GM18870 (cell line): Measurements from ENCODE around the gene MAP1S.

Experiments
- ATAC-seq: cut with Tn5 transposase; IDR thresholded peaks from one replicate; pipeline ENCODE4 v1.9.1; 2021; ENCODE audit warnings: moderate library complexity; ENCODE audit not compliant: unreplicated experiment

Gene MAP1S

GRCh38 chr19:17718947-17719711 is at the start of gene MAP1S:
MAP1S (plus strand) TSS chr19:17719480; CDS start chr19:17719503, 23 bp downstream.
- no peak for ATAC-seq

- no peak for ATAC-seq
These were observed 47.4 kb upstream of the MAP1S start for GRCh38 chr19:17671906-17672305.

- ATAC-seq = no peak
These were observed 45.1 kb upstream of the MAP1S start for GRCh38 chr19:17673937-17674799.

- no peak for ATAC-seq
These were observed 43.0 kb upstream of the MAP1S start for GRCh38 chr19:17676295-17676694.

GRCh38 chr19:17677002-17677401 is 42.3 kb upstream of the MAP1S start:
- ATAC-seq = no peak

GRCh38 chr19:17678836-17679235 is 40.4 kb upstream of the MAP1S start:
- no peak for ATAC-seq

GRCh38 chr19:17679526-17680229 is 39.6 kb upstream of the MAP1S start:
- no peak for ATAC-seq

- ATAC-seq = no peak
These were observed 39.0 kb upstream of the MAP1S start for GRCh38 chr19:17680230-17680722.

- ATAC-seq = no peak
These were observed 37.7 kb upstream of the MAP1S start for GRCh38 chr19:17681505-17682125.

- ATAC-seq = no peak
These were observed 37.0 kb upstream of the MAP1S start for GRCh38 chr19:17682273-17682672.

- no peak for ATAC-seq
These were observed 36.2 kb upstream of the MAP1S start for GRCh38 chr19:17683078-17683477.

GRCh38 chr19:17684256-17684655 is 35.0 kb upstream of the MAP1S start:
- ATAC-seq = no peak

GRCh38 chr19:17685451-17686022 is 33.7 kb upstream of the MAP1S start:
- ATAC-seq = no peak

- ATAC-seq = no peak
These were observed 33.2 kb upstream of the MAP1S start for GRCh38 chr19:17686023-17686521.

GRCh38 chr19:17686592-17687024 is 32.7 kb upstream of the MAP1S start:
- no peak for ATAC-seq

GRCh38 chr19:17687141-17687856 is 32.0 kb upstream of the MAP1S start:
- no peak for ATAC-seq

GRCh38 chr19:17687857-17688784 is 31.2 kb upstream of the MAP1S start, which contains the start of gene UNC13A:
UNC13A (minus strand) TSS chr19:17688354; CDS start chr19:17688199, 155 bp downstream.
- no peak for ATAC-seq

GRCh38 chr19:17688853-17689595 is 30.3 kb upstream of the MAP1S start:
- no peak for ATAC-seq
